Loucy (cell line): ENCODE measurements around the gene IQSEC2.

Source experiments
- EZH2phosphoT487 ChIP-seq: fragments of 200-600 bp; IDR thresholded peaks from 2 replicates; pipeline ENCODE4 v1.6.1; 2018; ENCODE audit warnings: antibody characterized with exemption, mild to moderate bottlenecking, moderate library complexity, borderline replicate concordance
- TF ChIP-seq, protein P1 (sequence below): fragments of 200-600 bp; sonication (generic); conservative IDR thresholded peaks from 2 replicates; pipeline ENCODE4 v1.5.1; 2014; ENCODE audit warnings: mild to moderate bottlenecking, antibody characterized with exemption, low read length

DNA sequence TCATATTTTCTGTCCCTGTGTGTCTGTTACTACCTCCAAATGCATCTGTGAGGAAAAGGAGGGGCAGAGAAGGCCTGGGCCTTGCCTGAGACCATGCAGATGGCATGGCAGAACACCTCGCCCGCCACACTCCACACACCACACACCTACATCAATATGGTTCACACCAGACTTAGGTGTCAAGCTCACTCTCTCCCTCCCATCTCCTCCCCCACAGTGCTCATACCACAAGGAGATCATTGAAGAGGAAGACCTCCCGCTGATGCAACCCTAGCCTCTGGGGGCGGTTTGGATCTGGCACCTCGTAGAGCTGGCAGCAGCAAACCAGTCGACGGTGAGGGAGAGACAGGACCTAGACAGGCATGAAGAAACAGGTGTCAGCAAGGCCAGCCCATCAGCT lies 39.8 kb downstream of the IQSEC2 start:
- TF ChIP-seq, protein P1, sequence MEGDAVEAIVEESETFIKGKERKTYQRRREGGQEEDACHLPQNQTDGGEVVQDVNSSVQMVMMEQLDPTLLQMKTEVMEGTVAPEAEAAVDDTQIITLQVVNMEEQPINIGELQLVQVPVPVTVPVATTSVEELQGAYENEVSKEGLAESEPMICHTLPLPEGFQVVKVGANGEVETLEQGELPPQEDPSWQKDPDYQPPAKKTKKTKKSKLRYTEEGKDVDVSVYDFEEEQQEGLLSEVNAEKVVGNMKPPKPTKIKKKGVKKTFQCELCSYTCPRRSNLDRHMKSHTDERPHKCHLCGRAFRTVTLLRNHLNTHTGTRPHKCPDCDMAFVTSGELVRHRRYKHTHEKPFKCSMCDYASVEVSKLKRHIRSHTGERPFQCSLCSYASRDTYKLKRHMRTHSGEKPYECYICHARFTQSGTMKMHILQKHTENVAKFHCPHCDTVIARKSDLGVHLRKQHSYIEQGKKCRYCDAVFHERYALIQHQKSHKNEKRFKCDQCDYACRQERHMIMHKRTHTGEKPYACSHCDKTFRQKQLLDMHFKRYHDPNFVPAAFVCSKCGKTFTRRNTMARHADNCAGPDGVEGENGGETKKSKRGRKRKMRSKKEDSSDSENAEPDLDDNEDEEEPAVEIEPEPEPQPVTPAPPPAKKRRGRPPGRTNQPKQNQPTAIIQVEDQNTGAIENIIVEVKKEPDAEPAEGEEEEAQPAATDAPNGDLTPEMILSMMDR: no peak
- no peak for TF ChIP-seq EZH2phosphoT487
